WTC11 (cell line): ENCODE results near the gene RNF44. TPM values are rescaled to one million over a fixed set of nuclear protein-coding genes. Genes with fewer than 3 reads are reported as not detected.
A peak's percentile ranks its signal among the peaks of the same experiment; 100 is the strongest.

Experiments
- ATAC-seq: fragments of 200-7000 bp; cut with Tn5 transposase; 2 replicates; pipeline ENCODE4 v1.10.0; 2021; ENCODE audit warnings: mild to moderate bottlenecking, moderate library complexity
- CTCF ChIA-PET: fragments of 300-600 bp; sonication (Branson Sonifier 250); formaldehyde crosslinking; loops from one replicate; lab custom pipeline; 2021; ENCODE audit warnings: antibody characterized with exemption; lab: Charles Lee
- POLR2A ChIA-PET: fragments of 350-600 bp; sonication (Branson Sonifier 250); formaldehyde crosslinking; loops from one replicate; lab custom pipeline; 2021; ENCODE audit warnings: antibody characterized with exemption; lab: Charles Lee
- DNase-seq: peaks from one replicate; pipeline ENCODE4 v3.0.0; 2021; ENCODE audit warnings: low spot score
- H3K27ac Mint-ChIP-seq: 2 replicates; pipeline ENCODE4 v1.8.0; 2021; ENCODE audit warnings: mixed read lengths
- H3K27me3 Mint-ChIP-seq: 2 replicates; pipeline ENCODE4 v1.8.0; 2021; ENCODE audit warnings: low read depth, mild to moderate bottlenecking, moderate library complexity, mixed read lengths
- H3K36me3 Mint-ChIP-seq: 2 replicates; pipeline ENCODE4 v1.8.0; 2021; ENCODE audit warnings: mixed read lengths
- H3K4me1 Mint-ChIP-seq: 2 replicates; pipeline ENCODE4 v1.8.0; 2022; ENCODE audit warnings: mixed read lengths
- H3K4me3 Mint-ChIP-seq: 2 replicates; pipeline ENCODE4 v1.8.0; 2021; ENCODE audit warnings: mild to moderate bottlenecking, moderate library complexity, mixed read lengths
- H3K9me3 Mint-ChIP-seq: 2 replicates; pipeline ENCODE4 v1.8.0; 2021; ENCODE audit warnings: mixed read lengths
- CTCF ChIP-seq: fragments of 200-600 bp; IDR thresholded peaks from 2 replicates; pipeline ENCODE4 v1.8.0; 2022; ENCODE audit warnings: antibody characterized with exemption
- E2F4 ChIP-seq: sonication (generic); formaldehyde crosslinking; IDR thresholded peaks from 2 replicates; pipeline ENCODE4 v1.8.1; 2022; ENCODE audit warnings: low read depth, mild to moderate bottlenecking, moderate library complexity, missing genetic modification reagents, borderline replicate concordance
- FOXP1 ChIP-seq: sonication (generic); formaldehyde crosslinking; IDR thresholded peaks from 2 replicates; pipeline ENCODE4 v1.8.0; 2022; ENCODE audit warnings: missing genetic modification reagents, mild to moderate bottlenecking, moderate library complexity, borderline replicate concordance
- IRF2 ChIP-seq: sonication (generic); formaldehyde crosslinking; IDR thresholded peaks from 2 replicates; pipeline ENCODE4 v1.8.0; 2022; ENCODE audit warnings: low read depth, missing genetic modification reagents, borderline replicate concordance
- NR2C2 ChIP-seq: sonication (generic); formaldehyde crosslinking; IDR thresholded peaks from 2 replicates; pipeline ENCODE4 v1.8.0; 2022; ENCODE audit warnings: mild to moderate bottlenecking, missing genetic modification reagents
- STAT6 ChIP-seq: sonication (generic); formaldehyde crosslinking; conservative IDR thresholded peaks from 2 replicates; pipeline ENCODE4 v1.8.1; 2023; ENCODE audit warnings: mild to moderate bottlenecking, low read depth, missing genetic modification reagents, moderate library complexity
- USF1 ChIP-seq: sonication (generic); formaldehyde crosslinking; IDR thresholded peaks from 2 replicates; pipeline ENCODE4 v1.8.0; 2022; ENCODE audit warnings: mild to moderate bottlenecking, missing genetic modification reagents
- ZBTB21 ChIP-seq: sonication (generic); formaldehyde crosslinking; IDR thresholded peaks from 2 replicates; pipeline ENCODE4 v1.8.1; 2023; ENCODE audit warnings: mild to moderate bottlenecking, missing genetic modification reagents, borderline replicate concordance
- ZMAT4 ChIP-seq: fragments of 250-450 bp; sonication (Bioruptor Pico); IDR thresholded peaks from 2 replicates; pipeline ENCODE4 v1.9.0; 2021; ENCODE audit warnings: mild to moderate bottlenecking
- ZNF671 ChIP-seq: fragments of 250-450 bp; sonication (Bioruptor Pico); IDR thresholded peaks from 2 replicates; pipeline ENCODE4 v1.8.0; 2021; ENCODE audit warnings: mild to moderate bottlenecking
- ZSCAN18 ChIP-seq: fragments of 250-450 bp; sonication (Bioruptor Pico); IDR thresholded peaks from 2 replicates; pipeline ENCODE4 v2.1.2; 2022; ENCODE audit warnings: mild to moderate bottlenecking, moderate library complexity
- total RNA-seq: library from RNA; stranded (reverse); gene quantifications from 3 replicates; pipeline ENCODE4 v1.2.3, GENCODE V29; 2021
- TF ChIP-seq, protein P1 (sequence below): sonication (generic); formaldehyde crosslinking; IDR thresholded peaks from 2 replicates; pipeline ENCODE4 v1.8.1; 2022; ENCODE audit warnings: missing genetic modification reagents, borderline replicate concordance
- TF ChIP-seq, protein P2 (sequence below): fragments of 250-450 bp; sonication (Bioruptor Pico); IDR thresholded peaks from 2 replicates; pipeline ENCODE4 v1.9.0; 2021; ENCODE audit warnings: mild to moderate bottlenecking, borderline replicate concordance
- TF ChIP-seq, protein P3 (sequence below): sonication (generic); formaldehyde crosslinking; IDR thresholded peaks from 2 replicates; pipeline ENCODE4 v1.8.0; 2022; ENCODE audit warnings: mild to moderate bottlenecking, missing genetic modification reagents

The RNF44 gene
- total RNA-seq, 1 experiment from 2014 or later: 233 TPM

DNA sequence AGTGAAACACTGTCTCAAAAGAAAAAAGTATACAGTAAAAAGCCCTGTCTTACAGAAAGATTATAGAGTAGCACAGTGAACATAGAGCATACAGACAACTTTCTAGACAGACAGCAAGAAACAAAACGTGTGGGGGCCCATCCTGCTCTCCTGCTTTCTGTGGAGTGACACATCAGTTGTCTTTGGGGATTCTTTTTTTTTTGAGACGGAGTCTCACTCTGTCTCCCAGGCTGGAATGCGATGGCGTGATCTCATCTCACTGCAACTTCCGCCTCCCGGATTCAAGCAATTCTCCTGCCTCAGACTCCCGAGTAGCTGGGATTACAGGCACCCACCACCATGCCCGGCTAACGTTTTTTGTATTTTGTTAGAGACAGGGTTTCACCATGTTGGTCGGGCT is 26.8 kb upstream of the RNF44 start (continued):
- TF ChIP-seq NR2C2 (no peak), FOXP1 (CRISPR knock-in tag) (no peak), ZBTB21 (CRISPR knock-in tag) (no peak), STAT6 (CRISPR knock-in tag) (no peak), IRF2 (no peak), ZSCAN18 (no peak), CTCF (no peak), ZMAT4 (CRISPR knock-in tag) (no peak)
- TF ChIP-seq, protein P1, sequence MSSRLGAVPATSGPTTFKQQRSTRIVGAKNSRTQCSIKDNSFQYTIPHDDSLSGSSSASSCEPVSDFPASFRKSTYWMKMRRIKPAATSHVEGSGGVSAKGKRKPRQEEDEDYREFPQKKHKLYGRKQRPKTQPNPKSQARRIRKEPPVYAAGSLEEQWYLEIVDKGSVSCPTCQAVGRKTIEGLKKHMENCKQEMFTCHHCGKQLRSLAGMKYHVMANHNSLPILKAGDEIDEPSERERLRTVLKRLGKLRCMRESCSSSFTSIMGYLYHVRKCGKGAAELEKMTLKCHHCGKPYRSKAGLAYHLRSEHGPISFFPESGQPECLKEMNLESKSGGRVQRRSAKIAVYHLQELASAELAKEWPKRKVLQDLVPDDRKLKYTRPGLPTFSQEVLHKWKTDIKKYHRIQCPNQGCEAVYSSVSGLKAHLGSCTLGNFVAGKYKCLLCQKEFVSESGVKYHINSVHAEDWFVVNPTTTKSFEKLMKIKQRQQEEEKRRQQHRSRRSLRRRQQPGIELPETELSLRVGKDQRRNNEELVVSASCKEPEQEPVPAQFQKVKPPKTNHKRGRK (CRISPR knock-in tag): no peak

DNA sequence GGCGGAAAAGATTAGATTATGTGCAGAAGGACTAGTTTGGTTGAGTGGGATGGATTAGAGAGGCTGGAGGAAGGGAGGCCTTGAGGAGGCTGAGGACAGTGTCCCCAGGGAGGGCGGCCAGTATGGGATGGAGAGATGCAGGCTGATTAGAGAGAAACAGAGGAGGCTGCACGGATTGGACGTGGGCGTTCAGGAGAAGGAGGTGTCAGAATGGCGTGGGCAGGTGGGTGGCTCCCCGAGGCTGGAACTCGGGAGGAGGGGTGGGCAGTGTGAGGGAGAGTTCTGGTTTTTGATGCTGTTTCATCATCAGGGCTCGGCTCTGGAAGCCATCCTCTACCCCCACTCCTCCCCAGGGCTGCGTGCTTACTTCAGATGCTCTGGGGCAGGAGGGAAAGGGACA is 25.0 kb upstream of the RNF44 start:
- ChIA-PET POLR2A (no interaction called here), CTCF (interaction anchor here (1.2 kb wide), 1 partner anchor 11 kb away, joined by 3 read pairs; no protein-coding TSS in a partner anchor)
- Mint-ChIP-seq H3K27ac (peak overlapping the region; percentile 42; the same call in 1 of the 2 replicates), H3K27me3 (no peaks in the 10 kb centered on the region), H3K4me3 (no peak overlapping the region), H3K9me3 (peaks cover 7% of the 10 kb centered on the region), H3K36me3 (no peaks in the 10 kb centered on the region), H3K4me1 (peaks cover 9% of the 10 kb centered on the region)
- ATAC-seq (no peak), DNase-seq (no peak)
- TF ChIP-seq E2F4 (CRISPR knock-in tag) (no peak), ZNF671 (CRISPR knock-in tag) (no peak), ZMAT4 (CRISPR knock-in tag) (no peak), USF1 (CRISPR knock-in tag) (no peak), STAT6 (CRISPR knock-in tag) (no peak)
- TF ChIP-seq, protein P2, sequence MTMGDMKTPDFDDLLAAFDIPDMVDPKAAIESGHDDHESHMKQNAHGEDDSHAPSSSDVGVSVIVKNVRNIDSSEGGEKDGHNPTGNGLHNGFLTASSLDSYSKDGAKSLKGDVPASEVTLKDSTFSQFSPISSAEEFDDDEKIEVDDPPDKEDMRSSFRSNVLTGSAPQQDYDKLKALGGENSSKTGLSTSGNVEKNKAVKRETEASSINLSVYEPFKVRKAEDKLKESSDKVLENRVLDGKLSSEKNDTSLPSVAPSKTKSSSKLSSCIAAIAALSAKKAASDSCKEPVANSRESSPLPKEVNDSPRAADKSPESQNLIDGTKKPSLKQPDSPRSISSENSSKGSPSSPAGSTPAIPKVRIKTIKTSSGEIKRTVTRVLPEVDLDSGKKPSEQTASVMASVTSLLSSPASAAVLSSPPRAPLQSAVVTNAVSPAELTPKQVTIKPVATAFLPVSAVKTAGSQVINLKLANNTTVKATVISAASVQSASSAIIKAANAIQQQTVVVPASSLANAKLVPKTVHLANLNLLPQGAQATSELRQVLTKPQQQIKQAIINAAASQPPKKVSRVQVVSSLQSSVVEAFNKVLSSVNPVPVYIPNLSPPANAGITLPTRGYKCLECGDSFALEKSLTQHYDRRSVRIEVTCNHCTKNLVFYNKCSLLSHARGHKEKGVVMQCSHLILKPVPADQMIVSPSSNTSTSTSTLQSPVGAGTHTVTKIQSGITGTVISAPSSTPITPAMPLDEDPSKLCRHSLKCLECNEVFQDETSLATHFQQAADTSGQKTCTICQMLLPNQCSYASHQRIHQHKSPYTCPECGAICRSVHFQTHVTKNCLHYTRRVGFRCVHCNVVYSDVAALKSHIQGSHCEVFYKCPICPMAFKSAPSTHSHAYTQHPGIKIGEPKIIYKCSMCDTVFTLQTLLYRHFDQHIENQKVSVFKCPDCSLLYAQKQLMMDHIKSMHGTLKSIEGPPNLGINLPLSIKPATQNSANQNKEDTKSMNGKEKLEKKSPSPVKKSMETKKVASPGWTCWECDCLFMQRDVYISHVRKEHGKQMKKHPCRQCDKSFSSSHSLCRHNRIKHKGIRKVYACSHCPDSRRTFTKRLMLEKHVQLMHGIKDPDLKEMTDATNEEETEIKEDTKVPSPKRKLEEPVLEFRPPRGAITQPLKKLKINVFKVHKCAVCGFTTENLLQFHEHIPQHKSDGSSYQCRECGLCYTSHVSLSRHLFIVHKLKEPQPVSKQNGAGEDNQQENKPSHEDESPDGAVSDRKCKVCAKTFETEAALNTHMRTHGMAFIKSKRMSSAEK (CRISPR knock-in tag): no peak
- TF ChIP-seq, protein P3, sequence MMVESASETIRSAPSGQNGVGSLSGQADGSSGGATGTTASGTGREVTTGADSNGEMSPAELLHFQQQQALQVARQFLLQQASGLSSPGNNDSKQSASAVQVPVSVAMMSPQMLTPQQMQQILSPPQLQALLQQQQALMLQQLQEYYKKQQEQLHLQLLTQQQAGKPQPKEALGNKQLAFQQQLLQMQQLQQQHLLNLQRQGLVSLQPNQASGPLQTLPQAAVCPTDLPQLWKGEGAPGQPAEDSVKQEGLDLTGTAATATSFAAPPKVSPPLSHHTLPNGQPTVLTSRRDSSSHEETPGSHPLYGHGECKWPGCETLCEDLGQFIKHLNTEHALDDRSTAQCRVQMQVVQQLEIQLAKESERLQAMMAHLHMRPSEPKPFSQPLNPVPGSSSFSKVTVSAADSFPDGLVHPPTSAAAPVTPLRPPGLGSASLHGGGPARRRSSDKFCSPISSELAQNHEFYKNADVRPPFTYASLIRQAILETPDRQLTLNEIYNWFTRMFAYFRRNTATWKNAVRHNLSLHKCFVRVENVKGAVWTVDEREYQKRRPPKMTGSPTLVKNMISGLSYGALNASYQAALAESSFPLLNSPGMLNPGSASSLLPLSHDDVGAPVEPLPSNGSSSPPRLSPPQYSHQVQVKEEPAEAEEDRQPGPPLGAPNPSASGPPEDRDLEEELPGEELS (CRISPR knock-in tag): no peak
